OCI-LY3 (cell line): ENCODE results near the gene CD101.

Source experiments
- H2AFZ ChIP-seq: fragments of 200-600, 300-600 bp; shearing (Covaris generic); 2 replicates; pipeline ENCODE4 v1.6.0; 2014; ENCODE audit warnings: antibody characterized with exemption, low read depth, low read length
- H3K27ac ChIP-seq: fragments of 200-600, 300-600 bp; sonication (generic); 2 replicates; pipeline ENCODE4 v1.5.1; 2014; ENCODE audit warnings: mild to moderate bottlenecking, low read length, moderate library complexity, mixed read lengths
- H3K27me3 ChIP-seq: fragments of 200-600, 300-600 bp; sonication (generic); 2 replicates; pipeline ENCODE4 v1.6.1; 2014; ENCODE audit warnings: low read depth, low read length, mixed read lengths
- H3K36me3 ChIP-seq: fragments of 200-600, 300-600 bp; sonication (generic); replicated peaks from 2 replicates; pipeline ENCODE3; 2014; ENCODE audit warnings: low read depth, low read length, mixed read lengths
- H3K4me1 ChIP-seq: fragments of 300-600, 200-600 bp; sonication (generic); 2 replicates; pipeline ENCODE4 v1.6.1; 2014; ENCODE audit warnings: low read length, mixed read lengths
- H3K4me2 ChIP-seq: fragments of 200-600, 300-600 bp; sonication (generic); 2 replicates; pipeline ENCODE4 v1.6.1; 2014; ENCODE audit warnings: low read length, mixed read lengths
- H3K4me3 ChIP-seq: fragments of 300-600, 200-600 bp; sonication (generic); 2 replicates; pipeline ENCODE4 v1.5.1; 2014; ENCODE audit warnings: antibody characterized with exemption, mild to moderate bottlenecking, low read length, moderate library complexity
- H3K79me2 ChIP-seq: fragments of 300-600, 200-600 bp; shearing (Covaris generic); 2 replicates; pipeline ENCODE4 v1.6.1; 2014; ENCODE audit warnings: mild to moderate bottlenecking, low read length, mixed read lengths
- H3K9ac ChIP-seq: fragments of 300-600, 200-600 bp; shearing (Covaris generic); 2 replicates; pipeline ENCODE4 v1.6.0; 2014; ENCODE audit warnings: mild to moderate bottlenecking, low read length, moderate library complexity
- H3K9me3 ChIP-seq: fragments of 200-600, 300-600 bp; shearing (Covaris generic); 2 replicates; pipeline ENCODE4 v1.6.1; 2014; ENCODE audit warnings: low read length, mixed read lengths; ENCODE audit not compliant: insufficient read depth
- H4K20me1 ChIP-seq: fragments of 200-600, 300-600 bp; sonication (generic); 2 replicates; pipeline ENCODE4 v1.6.1; 2016; ENCODE audit warnings: low read length, mixed read lengths; ENCODE audit not compliant: insufficient read depth
- CTCF ChIP-seq: fragments of 200-600, 300-600 bp; sonication (generic); IDR thresholded peaks from 2 replicates; pipeline ENCODE4 v1.5.1; 2014; ENCODE audit warnings: antibody characterized with exemption, low read length, low read depth
- EZH2phosphoT487 ChIP-seq: fragments of 200-600 bp; shearing (Covaris generic); IDR thresholded peaks from 2 replicates; pipeline ENCODE4 v1.6.1; 2018; ENCODE audit warnings: antibody characterized with exemption, mixed run types, low read depth

The CD101 gene

DNA sequence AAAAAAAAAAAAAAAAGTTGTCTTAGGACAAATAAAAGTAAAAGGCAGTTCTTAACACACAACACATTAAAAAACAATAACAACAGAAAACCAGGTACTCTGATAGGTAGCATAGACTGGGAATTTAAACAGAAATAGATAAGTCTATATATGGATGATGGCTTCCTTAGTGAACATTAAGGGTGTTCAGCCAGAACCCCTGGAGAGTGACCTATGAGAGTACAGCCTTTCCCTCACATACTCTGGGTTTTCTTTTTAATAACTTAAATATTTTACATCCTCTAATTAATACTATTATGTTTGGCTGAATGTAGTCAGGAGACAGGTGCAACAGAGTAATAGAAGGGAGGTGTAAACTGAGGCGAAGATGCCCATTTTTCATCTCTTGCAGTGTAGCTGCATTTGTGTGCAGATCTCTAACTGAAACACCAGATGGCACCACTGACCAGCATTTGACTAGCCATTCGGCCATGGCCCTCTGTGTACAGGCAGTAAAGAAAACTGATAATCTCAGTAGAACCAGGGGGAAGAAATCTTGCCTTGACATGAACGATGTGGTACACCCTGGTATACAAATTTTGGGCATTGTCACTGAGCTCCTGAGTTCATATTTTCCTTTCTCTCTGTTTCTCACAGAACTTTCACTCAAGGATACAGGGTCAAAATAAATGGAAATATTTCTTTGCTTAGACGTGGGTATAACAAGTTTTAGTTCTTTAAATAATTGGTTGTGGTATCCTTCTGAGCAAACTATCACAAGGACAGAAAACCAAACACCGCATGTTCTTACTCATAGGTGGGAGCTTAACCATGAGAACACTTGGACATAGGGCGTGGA is 66.2 kb downstream of the CD101 start:
- no peak overlapping the region for H2AFZ ChIP-seq
- no peaks in the 10 kb centered on the region for H3K27me3 ChIP-seq
- TF ChIP-seq CTCF (peak; percentile 63), EZH2phosphoT487 (no peak)
- H3K4me3 ChIP-seq, result no peak overlapping the region
- no peak overlapping the region for H3K27ac ChIP-seq
- peaks cover 13% of the 10 kb centered on the region for H3K4me1 ChIP-seq
- no peaks in the 10 kb centered on the region for H3K9me3 ChIP-seq
- H4K20me1 ChIP-seq, result no peaks in the 10 kb centered on the region
- H3K4me2 ChIP-seq, result no peak overlapping the region
- H3K79me2 ChIP-seq, result peaks cover 19% of the 10 kb centered on the region
- H3K9ac ChIP-seq, result no peak overlapping the region
- H3K36me3 ChIP-seq, result peaks cover 13% of the 10 kb centered on the region

DNA sequence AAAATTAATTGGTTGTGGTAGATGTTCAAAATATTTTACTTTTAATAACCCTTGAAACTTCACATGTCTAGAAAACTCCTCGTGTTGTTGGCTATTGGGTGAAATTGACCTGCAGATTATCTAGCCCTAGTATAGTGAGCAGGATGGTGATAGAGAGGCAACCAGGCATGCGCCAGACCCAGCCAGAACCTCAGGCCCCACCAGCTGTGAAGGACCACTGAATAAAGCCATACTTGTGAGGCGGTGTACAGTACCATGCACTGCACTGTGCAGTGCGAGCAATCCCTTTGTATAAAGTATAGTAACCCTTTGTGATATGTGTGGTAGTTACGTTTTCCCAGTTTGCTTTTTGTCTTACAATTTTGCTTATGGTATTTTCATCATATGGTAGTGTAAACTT is 67.0 kb downstream of the CD101 start:
- Histone ChIP-seq H3K36me3 (peaks cover 13% of the 10 kb centered on the region), H3K4me3 (no peak overlapping the region), H3K4me1 (peaks cover 13% of the 10 kb centered on the region), H3K9ac (no peak overlapping the region), H3K27me3 (no peaks in the 10 kb centered on the region), H2AFZ (no peak overlapping the region), H3K79me2 (peaks cover 14% of the 10 kb centered on the region), H3K27ac (no peak overlapping the region), H3K9me3 (no peaks in the 10 kb centered on the region), H4K20me1 (no peaks in the 10 kb centered on the region), H3K4me2 (no peak overlapping the region)
- TF ChIP-seq CTCF (no peak), EZH2phosphoT487 (no peak)

DNA sequence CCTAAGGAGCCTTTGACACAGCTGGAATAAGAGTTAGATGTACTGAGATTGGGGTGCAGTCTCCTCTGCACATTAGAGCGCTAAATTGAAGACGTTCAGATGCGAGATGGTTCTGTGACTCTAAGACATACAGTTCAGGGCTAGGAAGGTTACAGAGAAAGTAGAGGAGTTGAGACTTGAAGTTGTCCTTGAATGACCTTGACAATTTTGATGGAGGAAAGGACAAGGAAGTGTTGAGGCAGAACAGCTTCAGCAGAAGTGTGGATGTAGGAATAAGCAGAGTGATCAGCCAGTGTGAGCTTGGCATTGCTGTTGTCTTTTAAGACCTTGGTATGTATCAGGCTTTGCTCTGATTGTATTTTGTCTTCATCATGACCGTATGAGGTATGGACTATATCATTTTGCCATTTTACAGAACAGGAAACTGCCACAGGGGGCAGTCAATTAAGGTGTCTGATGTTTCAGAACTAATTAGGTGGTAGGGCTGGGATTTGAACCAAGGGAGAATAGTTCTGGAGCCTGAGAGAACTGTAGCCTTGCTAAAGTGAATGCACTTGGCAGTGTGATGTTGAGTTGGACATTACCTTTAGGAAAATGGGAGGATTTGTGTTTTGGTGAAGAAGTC is 67.8 kb downstream of the CD101 start:
- Histone ChIP-seq H4K20me1 (no peaks in the 10 kb centered on the region), H3K4me3 (no peak overlapping the region), H3K9ac (no peak overlapping the region), H2AFZ (no peak overlapping the region), H3K27ac (no peak overlapping the region), H3K4me2 (no peak overlapping the region), H3K36me3 (peaks cover 18% of the 10 kb centered on the region), H3K27me3 (no peaks in the 10 kb centered on the region), H3K79me2 (peaks cover 14% of the 10 kb centered on the region), H3K4me1 (peaks cover 13% of the 10 kb centered on the region), H3K9me3 (no peaks in the 10 kb centered on the region)
- TF ChIP-seq CTCF (no peak), EZH2phosphoT487 (no peak)

DNA sequence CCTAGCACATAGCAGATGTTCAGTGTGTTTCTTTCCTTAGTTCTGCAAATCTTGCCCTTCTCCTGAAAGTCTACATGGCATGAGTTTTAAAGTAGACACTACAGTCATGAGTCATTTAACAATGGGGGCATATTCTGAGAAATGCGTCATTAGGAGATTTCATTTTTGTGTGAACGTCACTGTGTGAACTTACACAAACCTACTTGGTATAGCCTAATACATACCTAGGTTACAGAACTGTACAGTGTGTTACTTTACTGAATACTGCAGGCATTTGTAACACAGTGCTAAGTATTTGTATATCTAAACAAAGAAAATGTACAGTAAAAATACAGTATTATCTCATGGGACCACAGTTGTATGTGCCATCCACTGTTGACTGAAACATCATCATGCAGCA is 68.6 kb downstream of the CD101 start:
- no peak overlapping the region for H3K27ac ChIP-seq
- peaks cover 13% of the 10 kb centered on the region for H3K4me1 ChIP-seq
- TF ChIP-seq CTCF, result no peak
- TF ChIP-seq EZH2phosphoT487, result no peak
- H3K27me3 ChIP-seq, result no peaks in the 10 kb centered on the region
- peaks cover 14% of the 10 kb centered on the region for H3K79me2 ChIP-seq
- H3K9ac ChIP-seq, result no peak overlapping the region
- no peaks in the 10 kb centered on the region for H4K20me1 ChIP-seq
- no peak overlapping the region for H3K4me2 ChIP-seq
- H3K36me3 ChIP-seq, result peaks cover 24% of the 10 kb centered on the region
- no peak overlapping the region for H3K4me3 ChIP-seq
- no peak overlapping the region for H2AFZ ChIP-seq
- H3K9me3 ChIP-seq, result no peaks in the 10 kb centered on the region
